OCI-LY3 (cell line): ENCODE results near the gene TMCC1.

Experiments used
- H2AFZ ChIP-seq: fragments of 200-600, 300-600 bp; shearing (Covaris generic); 2 replicates; pipeline ENCODE4 v1.6.0; 2014; ENCODE audit warnings: antibody characterized with exemption, low read depth, low read length
- H3K27ac ChIP-seq: fragments of 200-600, 300-600 bp; sonication (generic); 2 replicates; pipeline ENCODE4 v1.5.1; 2014; ENCODE audit warnings: mild to moderate bottlenecking, low read length, moderate library complexity, mixed read lengths
- H3K27me3 ChIP-seq: fragments of 200-600, 300-600 bp; sonication (generic); 2 replicates; pipeline ENCODE4 v1.6.1; 2014; ENCODE audit warnings: low read depth, low read length, mixed read lengths
- H3K36me3 ChIP-seq: fragments of 200-600, 300-600 bp; sonication (generic); replicated peaks from 2 replicates; pipeline ENCODE3; 2014; ENCODE audit warnings: low read depth, low read length, mixed read lengths
- H3K4me1 ChIP-seq: fragments of 300-600, 200-600 bp; sonication (generic); 2 replicates; pipeline ENCODE4 v1.6.1; 2014; ENCODE audit warnings: low read length, mixed read lengths
- H3K4me2 ChIP-seq: fragments of 200-600, 300-600 bp; sonication (generic); 2 replicates; pipeline ENCODE4 v1.6.1; 2014; ENCODE audit warnings: low read length, mixed read lengths
- H3K4me3 ChIP-seq: fragments of 300-600, 200-600 bp; sonication (generic); 2 replicates; pipeline ENCODE4 v1.5.1; 2014; ENCODE audit warnings: antibody characterized with exemption, mild to moderate bottlenecking, low read length, moderate library complexity
- H3K79me2 ChIP-seq: fragments of 300-600, 200-600 bp; shearing (Covaris generic); 2 replicates; pipeline ENCODE4 v1.6.1; 2014; ENCODE audit warnings: mild to moderate bottlenecking, low read length, mixed read lengths
- H3K9ac ChIP-seq: fragments of 300-600, 200-600 bp; shearing (Covaris generic); 2 replicates; pipeline ENCODE4 v1.6.0; 2014; ENCODE audit warnings: mild to moderate bottlenecking, low read length, moderate library complexity
- H3K9me3 ChIP-seq: fragments of 200-600, 300-600 bp; shearing (Covaris generic); 2 replicates; pipeline ENCODE4 v1.6.1; 2014; ENCODE audit warnings: low read length, mixed read lengths; ENCODE audit not compliant: insufficient read depth
- H4K20me1 ChIP-seq: fragments of 200-600, 300-600 bp; sonication (generic); 2 replicates; pipeline ENCODE4 v1.6.1; 2016; ENCODE audit warnings: low read length, mixed read lengths; ENCODE audit not compliant: insufficient read depth
- EZH2phosphoT487 ChIP-seq: fragments of 200-600 bp; shearing (Covaris generic); IDR thresholded peaks from 2 replicates; pipeline ENCODE4 v1.6.1; 2018; ENCODE audit warnings: antibody characterized with exemption, mixed run types, low read depth
- TF ChIP-seq, protein P1 (sequence below): fragments of 200-600, 300-600 bp; sonication (generic); IDR thresholded peaks from 2 replicates; pipeline ENCODE4 v1.5.1; 2014; ENCODE audit warnings: antibody characterized with exemption, low read length, low read depth

Gene TMCC1

GRCh38 chr3:129673897-129674797 is 219.4 kb downstream of the TMCC1 start:
- Histone ChIP-seq H3K79me2 (no peaks in the 10 kb centered on the region), H3K36me3 (no peaks in the 10 kb centered on the region), H4K20me1 (no peaks in the 10 kb centered on the region; the same call in 1 of the 2 replicates), H3K27ac (no peak overlapping the region), H3K27me3 (no peaks in the 10 kb centered on the region), H3K4me2 (no peak overlapping the region), H3K4me3 (no peak overlapping the region), H3K4me1 (peaks cover 27% of the 10 kb centered on the region), H3K9me3 (no peaks in the 10 kb centered on the region), H2AFZ (no peak overlapping the region), H3K9ac (no peak overlapping the region)
- no peak for TF ChIP-seq EZH2phosphoT487
- TF ChIP-seq, protein P1, sequence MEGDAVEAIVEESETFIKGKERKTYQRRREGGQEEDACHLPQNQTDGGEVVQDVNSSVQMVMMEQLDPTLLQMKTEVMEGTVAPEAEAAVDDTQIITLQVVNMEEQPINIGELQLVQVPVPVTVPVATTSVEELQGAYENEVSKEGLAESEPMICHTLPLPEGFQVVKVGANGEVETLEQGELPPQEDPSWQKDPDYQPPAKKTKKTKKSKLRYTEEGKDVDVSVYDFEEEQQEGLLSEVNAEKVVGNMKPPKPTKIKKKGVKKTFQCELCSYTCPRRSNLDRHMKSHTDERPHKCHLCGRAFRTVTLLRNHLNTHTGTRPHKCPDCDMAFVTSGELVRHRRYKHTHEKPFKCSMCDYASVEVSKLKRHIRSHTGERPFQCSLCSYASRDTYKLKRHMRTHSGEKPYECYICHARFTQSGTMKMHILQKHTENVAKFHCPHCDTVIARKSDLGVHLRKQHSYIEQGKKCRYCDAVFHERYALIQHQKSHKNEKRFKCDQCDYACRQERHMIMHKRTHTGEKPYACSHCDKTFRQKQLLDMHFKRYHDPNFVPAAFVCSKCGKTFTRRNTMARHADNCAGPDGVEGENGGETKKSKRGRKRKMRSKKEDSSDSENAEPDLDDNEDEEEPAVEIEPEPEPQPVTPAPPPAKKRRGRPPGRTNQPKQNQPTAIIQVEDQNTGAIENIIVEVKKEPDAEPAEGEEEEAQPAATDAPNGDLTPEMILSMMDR = no peak

GRCh38 chr3:129673012-129673411 is 220.5 kb downstream of the TMCC1 start:
- no peaks in the 10 kb centered on the region for H3K36me3 ChIP-seq
- no peaks in the 10 kb centered on the region for H3K79me2 ChIP-seq
- no peaks in the 10 kb centered on the region; the same call in 1 of the 2 replicates for H4K20me1 ChIP-seq
- TF ChIP-seq, protein P1 = no peak
- TF ChIP-seq EZH2phosphoT487 = no peak
- no peaks in the 10 kb centered on the region for H3K9me3 ChIP-seq
- peaks cover 21% of the 10 kb centered on the region for H3K4me1 ChIP-seq
- H3K27ac ChIP-seq = no peak overlapping the region
- H3K27me3 ChIP-seq = no peaks in the 10 kb centered on the region
- no peak overlapping the region for H2AFZ ChIP-seq
- H3K9ac ChIP-seq = no peak overlapping the region
- H3K4me3 ChIP-seq = no peak overlapping the region
- H3K4me2 ChIP-seq = no peak overlapping the region

DNA sequence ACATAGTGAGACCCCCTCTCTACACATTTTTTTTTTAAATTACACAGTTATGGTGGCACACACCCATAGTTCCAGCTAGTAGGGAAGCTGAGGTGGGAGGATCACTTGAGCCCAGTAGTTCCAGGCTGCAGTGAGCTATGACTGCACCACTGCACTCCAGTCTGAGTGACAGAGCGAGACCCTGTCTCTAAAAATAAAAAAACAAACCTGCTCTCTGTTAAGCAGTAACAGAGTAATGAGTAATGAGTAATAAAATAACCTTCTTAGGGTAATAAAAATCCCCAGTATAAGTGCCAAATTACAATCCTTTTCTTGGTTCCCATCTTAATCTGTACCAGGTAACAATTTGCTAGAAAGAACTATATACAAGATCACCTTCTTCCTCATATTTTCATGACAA is 221.1 kb downstream of the TMCC1 start:
- Histone ChIP-seq H3K27ac (no peak overlapping the region), H3K79me2 (no peaks in the 10 kb centered on the region), H3K4me1 (peaks cover 21% of the 10 kb centered on the region), H3K4me2 (no peak overlapping the region), H2AFZ (no peak overlapping the region), H3K9ac (no peak overlapping the region), H3K36me3 (no peaks in the 10 kb centered on the region), H3K27me3 (no peaks in the 10 kb centered on the region), H4K20me1 (no peaks in the 10 kb centered on the region), H3K9me3 (no peaks in the 10 kb centered on the region), H3K4me3 (no peak overlapping the region)
- TF ChIP-seq, protein P1 = no peak
- no peak for TF ChIP-seq EZH2phosphoT487

- no peaks in the 10 kb centered on the region for H3K36me3 ChIP-seq
- no peak overlapping the region for H3K9ac ChIP-seq
- H3K4me1 ChIP-seq = peaks cover 15% of the 10 kb centered on the region
Observed at GRCh38 chr3:129665024-129665768, 228.3 kb downstream of the TMCC1 start.

More at GRCh38 chr3:129665024-129665768, 228.3 kb downstream of the TMCC1 start:
- H3K9me3 ChIP-seq = no peaks in the 10 kb centered on the region
- no peak for TF ChIP-seq EZH2phosphoT487
- TF ChIP-seq, protein P1 = no peak
- H3K4me3 ChIP-seq = no peak overlapping the region
- H3K27ac ChIP-seq = no peak overlapping the region
- no peaks in the 10 kb centered on the region; the same call in 1 of the 2 replicates for H3K79me2 ChIP-seq
- H4K20me1 ChIP-seq = no peaks in the 10 kb centered on the region
- H3K27me3 ChIP-seq = no peaks in the 10 kb centered on the region
- H2AFZ ChIP-seq = no peak overlapping the region
- no peak overlapping the region for H3K4me2 ChIP-seq
